ENCODE measurements around the gene OCLN.
"Not testable (repeated sequence)": the region's sequence is repeated elsewhere in the genome, so short reads cannot be mapped to it uniquely, and the experiment has no call there.

DNA sequence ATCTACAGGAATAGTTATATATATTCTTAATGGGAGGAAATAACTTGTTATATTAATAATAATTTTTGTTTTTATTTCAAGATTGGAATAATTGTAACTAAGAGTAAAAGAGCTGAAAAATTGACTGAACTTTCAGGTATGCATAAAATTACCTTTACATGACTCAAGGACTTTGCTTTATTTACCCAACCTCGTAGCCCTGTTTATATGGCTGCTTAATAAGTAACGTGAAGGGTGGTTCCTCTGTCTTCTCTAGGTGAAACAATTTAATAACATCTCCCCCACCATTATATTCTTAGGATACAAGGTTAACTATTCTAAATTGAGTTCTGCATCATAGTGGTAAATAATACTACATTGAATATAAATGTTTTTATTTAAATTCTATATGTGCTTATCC is 75.5 kb downstream of the OCLN start:
- not testable (repeated sequence) for TF ChIP-seq CTCF, EP300, POLR2A (IDR thresholded peaks at IDR 0.05)
